B cell (primary cell): ENCODE measurements around the gene CACNA1H.

ENCODE experiments used
- EZH2 ChIP-seq: IDR thresholded peaks from 2 replicates; pipeline ENCODE4 v1.6.1; 2012; ENCODE audit warnings: borderline replicate concordance, low read depth, mild to moderate bottlenecking, moderate library complexity, low read length; ENCODE audit not compliant: insufficient read depth, poor library complexity, severe bottlenecking
- TF ChIP-seq, protein P1 (sequence below): fragments of 200-600 bp; IDR thresholded peaks from one replicate; pipeline ENCODE4 v1.8.0; 2022; ENCODE audit warnings: antibody characterized with exemption, mild to moderate bottlenecking

DNA sequence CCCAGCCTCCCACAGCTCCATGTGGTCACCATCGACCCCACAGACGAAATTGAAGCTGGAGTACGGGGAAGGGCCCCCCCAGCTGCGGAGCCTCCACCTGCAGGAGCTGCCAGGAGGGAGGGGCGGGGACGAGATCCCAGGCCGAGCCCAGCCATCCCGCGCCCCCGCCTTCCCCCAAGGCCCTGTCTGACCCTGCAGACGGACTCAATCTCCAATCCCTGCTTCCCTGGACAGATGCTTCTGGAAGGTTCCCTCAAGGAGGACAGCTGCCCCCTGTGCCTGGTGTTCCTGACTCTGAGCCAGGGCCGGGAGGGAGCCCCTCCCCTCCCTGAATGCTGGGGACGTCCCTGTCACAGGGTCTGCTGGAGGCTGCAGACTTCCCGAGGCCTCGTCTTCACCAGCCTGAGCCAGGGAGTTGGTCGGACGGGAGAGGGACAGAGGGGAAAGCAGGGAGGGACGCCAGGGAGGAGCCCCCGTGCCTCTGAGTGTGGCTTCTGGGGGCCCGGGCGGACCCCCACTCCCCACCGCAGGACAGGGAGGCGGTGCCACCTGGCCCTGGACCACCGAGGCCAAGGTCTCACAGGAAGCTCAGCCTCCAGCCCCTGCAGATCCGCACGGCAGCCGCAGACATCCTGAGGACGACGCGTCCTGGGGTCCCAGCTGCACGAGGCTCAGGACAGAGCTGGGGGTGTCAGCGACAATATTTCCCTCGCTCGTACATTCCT, 35.6 kb upstream of the CACNA1H start:
- TF ChIP-seq, protein P1, sequence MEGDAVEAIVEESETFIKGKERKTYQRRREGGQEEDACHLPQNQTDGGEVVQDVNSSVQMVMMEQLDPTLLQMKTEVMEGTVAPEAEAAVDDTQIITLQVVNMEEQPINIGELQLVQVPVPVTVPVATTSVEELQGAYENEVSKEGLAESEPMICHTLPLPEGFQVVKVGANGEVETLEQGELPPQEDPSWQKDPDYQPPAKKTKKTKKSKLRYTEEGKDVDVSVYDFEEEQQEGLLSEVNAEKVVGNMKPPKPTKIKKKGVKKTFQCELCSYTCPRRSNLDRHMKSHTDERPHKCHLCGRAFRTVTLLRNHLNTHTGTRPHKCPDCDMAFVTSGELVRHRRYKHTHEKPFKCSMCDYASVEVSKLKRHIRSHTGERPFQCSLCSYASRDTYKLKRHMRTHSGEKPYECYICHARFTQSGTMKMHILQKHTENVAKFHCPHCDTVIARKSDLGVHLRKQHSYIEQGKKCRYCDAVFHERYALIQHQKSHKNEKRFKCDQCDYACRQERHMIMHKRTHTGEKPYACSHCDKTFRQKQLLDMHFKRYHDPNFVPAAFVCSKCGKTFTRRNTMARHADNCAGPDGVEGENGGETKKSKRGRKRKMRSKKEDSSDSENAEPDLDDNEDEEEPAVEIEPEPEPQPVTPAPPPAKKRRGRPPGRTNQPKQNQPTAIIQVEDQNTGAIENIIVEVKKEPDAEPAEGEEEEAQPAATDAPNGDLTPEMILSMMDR: no peak
- no peak for TF ChIP-seq EZH2
